ENCODE measurements around the gene ALG9. TPM values are rescaled to one million over a fixed set of nuclear protein-coding genes. Genes with fewer than 3 reads are reported as not detected.

The ALG9 gene
- polyA plus RNA-seq, 1 donor (not counting 4 experiments of a cell fraction or from before 2014, with no cell fraction given): 27.2 TPM

DNA sequence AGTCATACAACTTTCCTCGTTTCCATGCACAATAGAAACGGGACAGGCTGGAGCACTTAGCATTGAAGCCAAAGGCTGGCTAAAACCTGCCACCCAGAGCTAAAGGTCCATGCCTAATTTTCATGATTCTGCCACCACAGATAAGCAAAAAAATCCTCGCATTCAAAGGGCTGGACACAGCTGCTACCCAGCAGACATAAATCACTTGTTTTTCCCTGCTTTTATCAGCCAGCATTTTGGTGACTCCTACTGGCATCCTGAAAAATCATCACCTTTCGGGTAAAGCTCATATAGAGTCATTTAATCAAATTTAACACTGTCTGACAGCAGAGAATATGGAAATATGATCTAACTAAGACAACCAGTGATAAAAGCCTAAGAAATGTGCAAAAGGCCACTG lies 37.9 kb downstream of the ALG9 start:
- Histone ChIP-seq H3K36me3 (ENCODE audit: control insufficient read depth in 2 of 2, extremely low read depth in 1 of 2, insufficient read depth in 2 of 2, low read length in 2 of 2) (peaks cover 2 to 4% of the 10 kb centered on the region in 2 experiments), H3K27me3 (ENCODE audit: control insufficient read depth, extremely low read depth, insufficient read depth, low read length) (no peaks in the 10 kb centered on the region), H3K9me3 (ENCODE audit: control insufficient read depth, low read depth, low read length) (no peaks in the 10 kb centered on the region), H3K4me2 (ENCODE audit: control insufficient read depth, extremely low read depth, insufficient read depth, low read depth, low read length) (no peak overlapping the region), H3K79me2 (ENCODE audit: control insufficient read depth, insufficient read depth, low read length) (no peaks in the 10 kb centered on the region), H3K4me3 (ENCODE audit: control insufficient read depth in 2 of 3, extremely low read depth in 1 of 3, insufficient read depth in 2 of 3, low read depth in 1 of 3, low read length in 3 of 3) (no peak overlapping the region), H2AFZ (ENCODE audit: control insufficient read depth, low read length) (no peak overlapping the region), H3K4me1 (ENCODE audit: control insufficient read depth, extremely low read depth, insufficient read depth, low read length) (no peaks in the 10 kb centered on the region), H4K20me1 (ENCODE audit: control insufficient read depth, extremely low read depth, insufficient read depth, low read length) (no peaks in the 10 kb centered on the region), H3K9ac (ENCODE audit: control insufficient read depth, extremely low read depth, insufficient read depth, low read length) (no peak overlapping the region), H3K27ac (ENCODE audit: control insufficient read depth, insufficient read depth, low read length) (no peak overlapping the region), H3K9me1 (ENCODE audit: control insufficient read depth, extremely low read depth, insufficient read depth, low read length) (no peaks in the 10 kb centered on the region)
- dilution Hi-C loops (cut with MboI; ENCODE audit: extremely low pct_ligation_motif_present, low sequenced_read_pairs): no loop called here
- TF ChIP-seq, protein P1, sequence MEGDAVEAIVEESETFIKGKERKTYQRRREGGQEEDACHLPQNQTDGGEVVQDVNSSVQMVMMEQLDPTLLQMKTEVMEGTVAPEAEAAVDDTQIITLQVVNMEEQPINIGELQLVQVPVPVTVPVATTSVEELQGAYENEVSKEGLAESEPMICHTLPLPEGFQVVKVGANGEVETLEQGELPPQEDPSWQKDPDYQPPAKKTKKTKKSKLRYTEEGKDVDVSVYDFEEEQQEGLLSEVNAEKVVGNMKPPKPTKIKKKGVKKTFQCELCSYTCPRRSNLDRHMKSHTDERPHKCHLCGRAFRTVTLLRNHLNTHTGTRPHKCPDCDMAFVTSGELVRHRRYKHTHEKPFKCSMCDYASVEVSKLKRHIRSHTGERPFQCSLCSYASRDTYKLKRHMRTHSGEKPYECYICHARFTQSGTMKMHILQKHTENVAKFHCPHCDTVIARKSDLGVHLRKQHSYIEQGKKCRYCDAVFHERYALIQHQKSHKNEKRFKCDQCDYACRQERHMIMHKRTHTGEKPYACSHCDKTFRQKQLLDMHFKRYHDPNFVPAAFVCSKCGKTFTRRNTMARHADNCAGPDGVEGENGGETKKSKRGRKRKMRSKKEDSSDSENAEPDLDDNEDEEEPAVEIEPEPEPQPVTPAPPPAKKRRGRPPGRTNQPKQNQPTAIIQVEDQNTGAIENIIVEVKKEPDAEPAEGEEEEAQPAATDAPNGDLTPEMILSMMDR (optimal IDR thresholded peaks at IDR 0.05 in 1 of 3, IDR thresholded peaks at IDR 0.05 in 1 of 3, conservative IDR thresholded peaks at IDR 0.05 in 1 of 3; ENCODE audit: extremely low read depth in 1 of 3, insufficient read depth in 2 of 3, low read length in 3 of 3): no peak
- TF ChIP-seq EZH2 (IDR thresholded peaks at IDR 0.05; ENCODE audit: low read length): no peak
- FAIRE-seq (no peak), DNase-seq (ENCODE audit: low read depth, low spot score) (no peak)

DNA sequence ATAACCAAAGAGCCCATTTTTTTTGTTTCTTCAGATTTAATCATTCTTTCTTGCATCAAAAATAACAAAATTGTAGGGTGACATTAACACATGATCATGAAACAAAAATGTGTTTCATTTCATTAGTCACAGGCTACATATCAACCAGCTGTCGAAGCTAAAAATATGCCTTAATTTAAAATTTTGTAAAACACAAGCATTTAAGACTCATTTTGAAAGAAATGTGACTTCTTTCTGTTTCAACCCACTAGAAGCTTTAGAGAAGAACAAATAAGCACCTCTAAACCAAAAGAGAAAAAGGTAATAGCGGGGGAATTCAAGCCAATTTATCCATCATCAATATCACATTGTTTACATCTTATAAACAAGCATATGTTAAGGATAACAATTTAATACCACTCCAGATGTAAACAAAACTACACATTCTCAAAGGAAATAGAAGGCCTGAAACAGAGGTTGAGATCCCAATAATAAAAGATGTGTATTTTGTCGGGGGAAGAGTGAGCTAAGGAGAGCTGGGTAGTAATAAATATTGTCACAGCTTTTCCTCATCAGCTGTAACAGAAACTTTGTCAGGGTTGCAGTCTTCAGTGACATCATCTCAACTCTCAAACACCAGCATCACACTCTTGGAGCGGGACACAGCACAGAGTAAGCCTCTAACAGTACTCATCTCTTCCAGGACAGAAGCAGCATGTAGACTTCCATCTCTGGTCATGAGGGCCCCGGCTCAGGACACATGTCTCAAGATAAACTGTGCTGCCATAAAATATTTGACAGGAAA lies 42.0 kb downstream of the ALG9 start:
- no peaks in the 10 kb centered on the region for H3K79me2 ChIP-seq (ENCODE audit: control insufficient read depth, insufficient read depth, low read length)
- H2AFZ ChIP-seq (ENCODE audit: control insufficient read depth, low read length): no peak overlapping the region
- H3K9me1 ChIP-seq (ENCODE audit: control insufficient read depth, extremely low read depth, insufficient read depth, low read length): no peaks in the 10 kb centered on the region
- H3K27me3 ChIP-seq (ENCODE audit: control insufficient read depth, extremely low read depth, insufficient read depth, low read length): no peaks in the 10 kb centered on the region
- DNase-seq (ENCODE audit: low read depth, low spot score) (no peak), FAIRE-seq (no peak)
- no peak for TF ChIP-seq EZH2 (IDR thresholded peaks at IDR 0.05; ENCODE audit: low read length)
- TF ChIP-seq, protein P1 (optimal IDR thresholded peaks at IDR 0.05 in 1 of 3, IDR thresholded peaks at IDR 0.05 in 1 of 3, conservative IDR thresholded peaks at IDR 0.05 in 1 of 3; ENCODE audit: extremely low read depth in 1 of 3, insufficient read depth in 2 of 3, low read length in 3 of 3): no peak
- no peak overlapping the region for H3K4me3 ChIP-seq (ENCODE audit: control insufficient read depth in 2 of 3, extremely low read depth in 1 of 3, insufficient read depth in 2 of 3, low read depth in 1 of 3, low read length in 3 of 3)
- H3K4me1 ChIP-seq (ENCODE audit: control insufficient read depth, extremely low read depth, insufficient read depth, low read length): no peaks in the 10 kb centered on the region
- peaks cover under 1 to 4% of the 10 kb centered on the region in 2 experiments for H3K36me3 ChIP-seq (ENCODE audit: control insufficient read depth in 2 of 2, extremely low read depth in 1 of 2, insufficient read depth in 2 of 2, low read length in 2 of 2)
- dilution Hi-C loops (cut with MboI; ENCODE audit: extremely low pct_ligation_motif_present, low sequenced_read_pairs): no loop called here
- H3K9ac ChIP-seq (ENCODE audit: control insufficient read depth, extremely low read depth, insufficient read depth, low read length): no peak overlapping the region
- H4K20me1 ChIP-seq (ENCODE audit: control insufficient read depth, extremely low read depth, insufficient read depth, low read length): no peaks in the 10 kb centered on the region
- H3K9me3 ChIP-seq (ENCODE audit: control insufficient read depth, low read depth, low read length): no peaks in the 10 kb centered on the region
- no peak overlapping the region for H3K4me2 ChIP-seq (ENCODE audit: control insufficient read depth, extremely low read depth, insufficient read depth, low read depth, low read length)
- no peak overlapping the region for H3K27ac ChIP-seq (ENCODE audit: control insufficient read depth, insufficient read depth, low read length)
